Activated CD8-positive, alpha-beta T cell treated with anti-CD3 and anti-CD28 coated beads, Interleukin-2, amount 10 ng/mL, durations not matched to agents 7 days and 5 days (primary cell): ENCODE data around the gene TNNT3. TPM values are rescaled to one million over a fixed set of nuclear protein-coding genes. Genes with fewer than 3 reads are reported as not detected.

ENCODE experiments used
- ATAC-seq: fragments of 150-1000 bp; cut with Tn5 transposase; one replicate; pipeline ENCODE4 v1.10.0; 2021; ENCODE audit warnings: moderate library complexity
- CTCF ChIA-PET: fragments of 350-600 bp; sonication (Branson Sonifier 250); formaldehyde crosslinking; loops from one replicate; lab custom pipeline; 2021; ENCODE audit warnings: antibody characterized with exemption; lab: Charles Lee
- POLR2A ChIA-PET: fragments of 350-600 bp; sonication (Branson Sonifier 250); formaldehyde crosslinking; loops from one replicate; lab custom pipeline; 2021; ENCODE audit warnings: antibody characterized with exemption; lab: Charles Lee
- DNase-seq: peaks from one replicate; pipeline ENCODE4 v3.0.0-alpha.2; 2020
- H3K27ac Mint-ChIP-seq: one replicate; pipeline ENCODE4 v1.8.0; 2021; ENCODE audit warnings: mild to moderate bottlenecking, mixed read lengths
- H3K27me3 Mint-ChIP-seq: one replicate; pipeline ENCODE4 v1.8.0; 2021; ENCODE audit warnings: low read depth, mixed read lengths
- H3K36me3 Mint-ChIP-seq: one replicate; pipeline ENCODE4 v1.8.0; 2021; ENCODE audit warnings: low read depth, mixed read lengths
- H3K4me1 Mint-ChIP-seq: one replicate; pipeline ENCODE4 v1.8.0; 2021; ENCODE audit warnings: low read depth, mixed read lengths
- H3K4me3 Mint-ChIP-seq: one replicate; pipeline ENCODE4 v1.8.0; 2021; ENCODE audit warnings: mild to moderate bottlenecking, mixed read lengths
- H3K9me3 Mint-ChIP-seq: one replicate; pipeline ENCODE4 v1.8.0; 2022; ENCODE audit warnings: mixed read lengths; ENCODE audit not compliant: insufficient read depth
- total RNA-seq, 2 experiments: library from RNA; stranded (reverse); gene quantifications; one replicate each; pipeline ENCODE4 v1.2.3, GENCODE V29; 2021

Gene TNNT3
- total RNA-seq, 2 experiments from 2014 or later: 2.6 to 2.8 TPM

- H3K9me3 Mint-ChIP-seq: no peaks in the 10 kb centered on the region
- ATAC-seq (no peak), DNase-seq (no peak)
- no peaks in the 10 kb centered on the region for H3K27me3 Mint-ChIP-seq
- no peaks in the 10 kb centered on the region for H3K36me3 Mint-ChIP-seq
- POLR2A ChIA-PET: interaction anchor here (0.6 kb wide), 1 partner anchor 92 kb away, joined by 3 read pairs; no protein-coding TSS in a partner anchor
- CTCF ChIA-PET: no interaction called here
- H3K4me1 Mint-ChIP-seq: peaks cover 7% of the 10 kb centered on the region
- no peak overlapping the region for H3K4me3 Mint-ChIP-seq
- no peak overlapping the region for H3K27ac Mint-ChIP-seq
Observed at GRCh38 chr11:1942558-1943260, 23.2 kb downstream of the TNNT3 start.

- ChIA-PET CTCF (no interaction called here), POLR2A (interaction anchor here (0.6 kb wide), 2 partner anchors 30 to 93 kb away, joined by 3 to 6 read pairs; no protein-coding TSS in a partner anchor)
- H3K27me3 Mint-ChIP-seq: no peaks in the 10 kb centered on the region
- DNase-seq: peak; percentile 22
- peaks cover 7% of the 10 kb centered on the region for H3K4me1 Mint-ChIP-seq
- H3K9me3 Mint-ChIP-seq: no peaks in the 10 kb centered on the region
- ATAC-seq: no peak
- no peaks in the 10 kb centered on the region for H3K36me3 Mint-ChIP-seq
- H3K27ac Mint-ChIP-seq: no peak overlapping the region
- H3K4me3 Mint-ChIP-seq: no peak overlapping the region
Observed at GRCh38 chr11:1943576-1943975, 24.1 kb downstream of the TNNT3 start.

GRCh38 chr11:1943977-1944376 lies 24.5 kb downstream of the TNNT3 start:
- Mint-ChIP-seq H3K27me3 (no peaks in the 10 kb centered on the region), H3K4me3 (no peak overlapping the region), H3K9me3 (no peaks in the 10 kb centered on the region), H3K27ac (no peak overlapping the region), H3K4me1 (peaks cover 5% of the 10 kb centered on the region), H3K36me3 (no peaks in the 10 kb centered on the region)
- DNase-seq (peak; percentile 22), ATAC-seq (no peak)
- ChIA-PET POLR2A (interaction anchor here (0.6 kb wide), 1 partner anchor 29 kb away, joined by 6 read pairs; no protein-coding TSS in a partner anchor), CTCF (no interaction called here)

GRCh38 chr11:1946812-1947484 lies 27.4 kb downstream of the TNNT3 start, which contains the start of gene MRPL23:
Gene MRPL23 (plus strand): TSS chr11:1947332. CDS start chr11:1947363, 31 bp downstream.
- no peaks in the 10 kb centered on the region for H3K9me3 Mint-ChIP-seq
- ATAC-seq: peak; percentile 87
- H3K36me3 Mint-ChIP-seq: no peaks in the 10 kb centered on the region
- no peaks in the 10 kb centered on the region for H3K4me1 Mint-ChIP-seq
- H3K4me3 Mint-ChIP-seq: no peak within 1 kb of the TSS
- CTCF ChIA-PET: interaction anchor here (0.7 to 4.2 kb wide), 5 partner anchors 54 to 207 kb away, joined by 3 to 19 read pairs (median 4); no protein-coding TSS in a partner anchor
- H3K27me3 Mint-ChIP-seq: no peaks in the 10 kb centered on the region
- no peak within 1 kb of the TSS for H3K27ac Mint-ChIP-seq
- POLR2A ChIA-PET: interaction anchor here (1.0 to 1.3 kb wide), 3 partner anchors 56 to 96 kb away, joined by 3 to 7 read pairs (median 3); partner anchors contain the start of gene PRR33
- peak; percentile 33 for DNase-seq

- Mint-ChIP-seq H3K4me1 (no peaks in the 10 kb centered on the region), H3K36me3 (no peaks in the 10 kb centered on the region), H3K9me3 (no peaks in the 10 kb centered on the region), H3K27ac (no peak overlapping the region), H3K4me3 (no peak overlapping the region), H3K27me3 (no peaks in the 10 kb centered on the region)
- ChIA-PET POLR2A (interaction anchor here (0.6 to 1.3 kb wide), 6 partner anchors 28 to 97 kb away, joined by 3 to 7 read pairs (median 3); partner anchors contain the start of genes PRR33 and TNNT3), CTCF (interaction anchor here (0.6 to 4.2 kb wide), 15 partner anchors 36 to 308 kb away, joined by 3 to 19 read pairs (median 3); partner anchors contain the start of gene PRR33)
- DNase-seq (no peak), ATAC-seq (peak; percentile 22)
Observed at GRCh38 chr11:1947592-1948237, 28.2 kb downstream of the TNNT3 start.

GRCh38 chr11:1948389-1948788 lies 28.9 kb downstream of the TNNT3 start:
- Mint-ChIP-seq H3K4me3 (peak overlapping the region; percentile 49), H3K9me3 (no peaks in the 10 kb centered on the region), H3K4me1 (no peaks in the 10 kb centered on the region), H3K27me3 (no peaks in the 10 kb centered on the region), H3K27ac (no peak overlapping the region), H3K36me3 (no peaks in the 10 kb centered on the region)
- CTCF ChIA-PET: interaction anchor here (0.8 to 4.2 kb wide), 13 partner anchors 37 to 308 kb away, joined by 3 to 19 read pairs (median 3); partner anchors contain the start of gene PRR33
- DNase-seq (no peak), ATAC-seq (peak; percentile 8)
- POLR2A ChIA-PET: interaction anchor here (1.1 to 1.3 kb wide), 2 partner anchors 57 to 59 kb away, joined by 3 read pairs; partner anchors contain the start of gene PRR33

GRCh38 chr11:1949302-1949701 lies 29.8 kb downstream of the TNNT3 start:
- Mint-ChIP-seq H3K4me3 (no peak overlapping the region), H3K9me3 (no peaks in the 10 kb centered on the region), H3K27ac (no peak overlapping the region), H3K4me1 (no peaks in the 10 kb centered on the region), H3K27me3 (no peaks in the 10 kb centered on the region), H3K36me3 (no peaks in the 10 kb centered on the region)
- ATAC-seq: no peak
- ChIA-PET CTCF (interaction anchor here (0.9 to 4.2 kb wide), 8 partner anchors 51 to 297 kb away, joined by 3 to 19 read pairs (median 5); no protein-coding TSS in a partner anchor), POLR2A (no interaction called here)
- no peak for DNase-seq

GRCh38 chr11:1949922-1950321 lies 30.4 kb downstream of the TNNT3 start:
- Mint-ChIP-seq H3K9me3 (no peaks in the 10 kb centered on the region), H3K27me3 (no peaks in the 10 kb centered on the region), H3K36me3 (no peaks in the 10 kb centered on the region), H3K27ac (no peak overlapping the region), H3K4me3 (no peak overlapping the region), H3K4me1 (no peaks in the 10 kb centered on the region)
- no peak for DNase-seq
- no peak for ATAC-seq
- CTCF ChIA-PET: interaction anchor here (0.6 to 1.6 kb wide), 3 partner anchors 52 to 249 kb away, joined by 3 to 5 read pairs (median 4); no protein-coding TSS in a partner anchor
- POLR2A ChIA-PET: no interaction called here

GRCh38 chr11:1952806-1953482 lies 33.4 kb downstream of the TNNT3 start:
- no peak overlapping the region for H3K4me3 Mint-ChIP-seq
- no peak for DNase-seq
- no peaks in the 10 kb centered on the region for H3K27me3 Mint-ChIP-seq
- ChIA-PET POLR2A (no interaction called here), CTCF (no interaction called here)
- no peaks in the 10 kb centered on the region for H3K36me3 Mint-ChIP-seq
- ATAC-seq: no peak
- no peaks in the 10 kb centered on the region for H3K9me3 Mint-ChIP-seq
- H3K27ac Mint-ChIP-seq: no peak overlapping the region
- no peaks in the 10 kb centered on the region for H3K4me1 Mint-ChIP-seq

GRCh38 chr11:1953489-1954266 lies 34.2 kb downstream of the TNNT3 start:
- DNase-seq (no peak), ATAC-seq (peak; percentile 85)
- ChIA-PET POLR2A (no interaction called here), CTCF (interaction anchor here (1.0 to 2.2 kb wide), 4 partner anchors 47 to 260 kb away, joined by 3 to 5 read pairs (median 4); no protein-coding TSS in a partner anchor)
- Mint-ChIP-seq H3K27me3 (no peaks in the 10 kb centered on the region), H3K36me3 (no peaks in the 10 kb centered on the region), H3K4me3 (no peak overlapping the region), H3K9me3 (no peaks in the 10 kb centered on the region), H3K27ac (no peak overlapping the region), H3K4me1 (no peaks in the 10 kb centered on the region)
